NCI-H510A (cell line): Measurements from ENCODE around the gene APC.
"Not testable (repeated sequence)": the region's sequence is repeated elsewhere in the genome, so short reads cannot be mapped to it uniquely, and the experiment has no call there.

Source experiments
- DNase-seq: peaks from one replicate; lab custom pipeline; 2025; lab: John Stamatoyannopoulos, UW

The APC gene

DNA sequence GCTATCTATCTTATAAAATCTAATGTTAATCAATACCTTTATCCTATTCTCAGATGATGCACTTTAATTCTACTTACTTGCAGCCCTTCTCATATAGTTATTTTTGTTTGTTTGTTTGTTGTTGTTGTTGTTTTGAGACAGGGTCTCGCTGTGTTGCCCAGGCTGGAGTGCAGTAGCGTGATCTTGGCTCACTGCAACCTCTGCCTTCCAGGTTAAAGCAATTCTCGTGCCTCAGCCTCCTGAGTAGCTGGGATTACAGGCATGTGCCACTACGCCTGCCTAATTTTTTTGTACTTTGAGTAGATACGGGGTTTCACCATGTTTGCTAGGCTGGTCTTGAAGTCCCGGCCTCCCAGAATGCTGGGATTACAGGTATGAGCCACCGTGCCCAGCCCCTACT is 20.8 kb upstream of the APC start:
- not testable (repeated sequence) for DNase-seq

GRCh38 chr5:112717506-112718082 is 20.1 kb upstream of the APC start:
- no peak for DNase-seq

DNA sequence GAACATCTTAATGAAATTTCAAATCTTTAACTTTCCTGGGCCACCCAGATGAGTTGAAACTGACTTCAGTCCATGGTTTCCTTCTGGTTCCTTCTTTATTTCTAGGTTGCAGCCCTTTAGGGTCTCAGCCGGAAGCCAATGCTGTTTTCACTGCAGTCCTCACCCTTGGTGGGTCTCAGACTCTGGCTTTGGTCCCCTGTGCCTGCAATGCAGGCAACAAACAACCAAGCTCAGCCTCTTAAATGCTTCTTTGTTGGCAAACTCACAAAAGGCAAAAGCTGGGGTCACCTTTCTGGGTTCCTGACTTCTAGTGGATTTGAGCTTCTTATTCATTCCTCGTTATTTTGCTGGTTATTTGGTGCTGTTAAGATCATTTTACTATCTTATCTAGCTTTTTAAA is 19.3 kb upstream of the APC start:
- DNase-seq, result no peak

- DNase-seq, result no peak
Observed at GRCh38 chr5:112720576-112720975, 17.1 kb upstream of the APC start.

DNA sequence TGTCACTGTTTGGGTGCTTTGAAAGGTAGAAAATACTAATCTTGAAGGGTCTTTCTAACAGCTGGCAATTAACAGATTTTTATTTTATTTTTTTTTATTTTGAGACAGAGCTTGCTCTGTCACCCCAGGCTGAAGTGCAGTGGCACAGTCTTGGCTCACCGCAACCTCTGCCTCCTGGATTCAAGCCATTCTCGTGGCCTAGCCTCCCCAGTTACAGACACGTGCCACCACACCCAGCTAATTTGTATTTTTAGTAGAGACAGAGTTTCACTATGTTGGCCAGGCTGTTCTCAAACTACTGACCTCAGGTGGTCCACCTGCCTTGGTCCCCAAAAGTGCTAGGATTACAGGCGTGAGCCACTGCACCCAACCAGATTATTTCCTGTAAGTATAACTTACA is 12.8 kb upstream of the APC start:
- DNase-seq, result no peak

DNA sequence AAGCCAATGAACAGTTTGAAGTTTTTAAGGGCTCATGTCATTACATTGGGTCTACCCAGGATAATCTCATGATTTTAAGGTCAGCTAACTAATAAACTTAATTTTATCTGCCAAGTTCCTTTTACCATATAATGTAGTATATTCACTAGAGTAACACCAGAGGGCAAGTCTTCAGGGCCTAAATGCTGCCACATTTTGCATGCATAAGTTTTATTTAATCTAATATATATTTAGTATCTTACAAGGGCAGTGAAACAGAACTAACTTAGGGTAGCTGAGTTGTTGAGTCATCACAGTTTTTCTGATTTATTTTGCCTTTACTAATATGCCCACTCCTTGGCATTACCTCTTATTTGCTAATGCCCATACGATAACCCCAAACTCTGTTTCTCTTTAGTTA is 8.1 kb upstream of the APC start:
- DNase-seq, result no peak

DNA sequence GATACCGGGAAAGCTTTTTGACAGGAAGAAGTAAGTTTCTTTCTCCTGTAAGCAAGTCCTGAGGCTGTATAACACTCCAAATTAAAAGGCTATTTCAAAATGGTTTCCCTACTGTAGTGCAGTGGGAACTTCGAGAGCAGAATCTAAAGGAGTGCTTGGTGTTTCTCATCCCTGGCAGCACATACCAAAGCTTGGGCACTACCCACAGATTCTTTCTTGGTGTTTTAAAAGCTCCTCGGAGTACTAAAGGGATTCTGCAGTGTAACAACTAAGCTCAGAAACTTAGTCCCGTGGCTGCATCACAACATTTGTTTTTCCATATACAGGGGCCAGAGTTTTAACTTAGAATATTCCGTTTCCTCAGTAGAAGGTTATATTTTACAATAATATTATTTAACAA is 5.6 kb upstream of the APC start:
- DNase-seq, result no peak

- DNase-seq, result no peak
Observed at GRCh38 chr5:112733586-112733985, 4.1 kb upstream of the APC start.

- no peak for DNase-seq
Observed at GRCh38 chr5:112734597-112734996, 3.1 kb upstream of the APC start.

- no peak for DNase-seq
Observed at GRCh38 chr5:112735702-112736101, 2.0 kb upstream of the APC start.

DNA sequence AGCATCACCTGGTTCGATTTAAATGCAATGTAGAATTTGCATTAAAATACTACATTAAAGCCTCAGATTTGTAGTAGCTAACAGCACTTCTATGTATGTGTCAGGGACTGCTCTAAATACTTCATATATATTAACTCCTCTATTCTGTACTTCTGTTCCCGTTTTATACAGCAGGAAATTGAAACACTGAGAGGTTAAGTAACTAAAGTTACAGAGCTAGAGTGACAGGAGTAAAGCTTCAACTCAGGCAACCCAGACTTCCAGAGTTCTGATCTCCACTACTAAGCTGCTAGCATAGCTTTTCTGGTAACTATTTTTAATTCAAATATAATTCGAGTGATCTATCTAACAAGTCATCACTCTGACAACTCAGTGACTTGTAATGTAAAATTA is 619 bp upstream of the APC start:
- no peak for DNase-seq

DNA sequence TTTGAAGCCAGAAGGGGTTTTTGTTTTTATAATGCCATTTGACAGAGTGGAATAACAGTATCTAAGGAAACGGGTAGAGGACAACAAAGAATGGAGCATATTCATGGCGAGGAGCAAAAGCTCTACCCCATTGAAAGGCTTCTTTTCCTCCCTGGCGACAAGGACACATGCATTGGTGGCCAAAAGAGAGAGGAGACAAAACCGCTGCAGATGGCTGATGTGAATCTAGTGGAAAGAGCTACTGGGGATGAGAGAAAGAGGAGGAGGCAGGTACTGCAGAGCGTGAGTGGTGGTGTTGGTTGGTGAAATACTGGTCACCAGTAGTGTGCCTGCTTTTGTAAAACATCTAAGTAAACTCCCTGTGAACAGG is 491 bp downstream of the APC start:
- DNase-seq, result no peak

DNA sequence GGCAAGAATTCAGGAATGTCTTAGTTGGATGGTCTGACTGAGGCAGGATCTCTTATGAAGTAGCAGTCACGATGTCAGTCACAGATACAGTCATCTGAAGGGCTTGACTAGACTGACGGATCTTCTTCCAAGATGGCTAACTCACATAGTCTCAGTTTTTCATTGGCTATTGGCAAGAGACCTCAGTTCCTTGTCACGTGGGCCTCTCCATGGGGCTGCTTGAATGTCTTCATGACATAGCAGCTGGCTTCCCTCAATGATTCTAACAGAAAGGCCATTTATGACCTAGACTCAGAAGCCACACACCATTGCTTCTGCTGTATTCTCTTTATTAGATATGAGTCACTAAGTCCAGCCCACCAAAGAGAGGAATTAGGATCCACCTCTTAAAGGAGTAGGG is 4.7 kb downstream of the APC start:
- no peak for DNase-seq

DNA sequence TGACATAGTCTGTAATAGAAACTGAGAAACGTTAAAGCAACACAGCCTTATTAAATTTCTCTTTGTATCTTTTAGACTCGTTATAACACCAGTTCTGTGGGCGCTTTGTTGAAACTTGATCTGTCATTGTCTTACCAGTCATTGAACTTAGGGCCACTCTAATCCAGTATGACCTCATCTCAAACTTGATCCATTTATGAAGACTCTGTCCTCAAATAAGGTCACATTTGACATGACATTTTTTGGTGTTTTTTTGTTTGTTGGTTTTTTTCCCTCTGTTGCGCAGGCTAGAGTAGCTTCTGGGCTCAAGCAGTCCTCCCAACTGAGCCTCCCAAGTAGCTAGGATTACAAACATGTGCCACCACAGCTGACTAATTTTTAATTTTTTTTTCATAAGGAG is 5.9 kb downstream of the APC start:
- no peak for DNase-seq

DNA sequence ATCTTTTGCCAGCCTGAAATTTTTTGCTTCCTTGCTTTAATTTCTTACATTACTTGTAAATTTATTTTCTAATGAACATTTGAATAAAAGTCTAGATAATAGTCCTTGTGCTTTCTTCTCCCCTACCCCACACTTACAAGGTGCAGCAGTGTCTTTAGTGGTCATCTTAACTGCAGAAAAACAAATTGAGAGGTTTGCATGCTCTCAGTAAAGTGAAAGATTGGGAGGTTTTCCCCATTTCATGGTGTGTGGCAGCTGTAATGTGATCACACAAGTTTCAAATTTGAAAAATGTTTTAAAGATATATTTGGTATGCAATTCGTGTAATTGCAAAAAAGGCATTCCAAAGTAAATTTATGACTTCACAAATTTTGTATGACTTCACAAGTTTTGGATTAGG is 14.7 kb downstream of the APC start:
- DNase-seq, result no peak

GRCh38 chr5:112755703-112756102 is 18.0 kb downstream of the APC start:
- DNase-seq, result no peak

- no peak for DNase-seq
Observed at GRCh38 chr5:112757468-112758208, 20.0 kb downstream of the APC start.

DNA sequence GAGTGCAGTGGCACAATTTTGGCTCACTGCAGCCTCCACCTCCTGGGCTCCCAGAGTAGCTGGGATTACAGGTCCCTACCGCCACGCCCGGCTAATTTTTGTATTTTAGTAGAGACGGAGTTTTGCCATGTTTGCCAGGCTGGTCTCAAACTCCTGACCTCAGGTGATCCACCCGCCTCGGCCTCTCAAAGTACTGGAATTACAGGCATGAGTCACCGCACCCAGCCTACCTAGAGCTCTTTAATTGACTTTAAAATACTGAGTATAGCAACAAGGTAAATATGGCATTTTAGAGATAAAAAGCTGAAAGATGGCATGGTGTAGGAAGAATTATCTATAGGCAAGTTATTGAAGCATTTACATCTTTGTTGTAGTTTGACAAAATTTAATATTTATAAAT is 21.0 kb downstream of the APC start:
- DNase-seq, result no peak

DNA sequence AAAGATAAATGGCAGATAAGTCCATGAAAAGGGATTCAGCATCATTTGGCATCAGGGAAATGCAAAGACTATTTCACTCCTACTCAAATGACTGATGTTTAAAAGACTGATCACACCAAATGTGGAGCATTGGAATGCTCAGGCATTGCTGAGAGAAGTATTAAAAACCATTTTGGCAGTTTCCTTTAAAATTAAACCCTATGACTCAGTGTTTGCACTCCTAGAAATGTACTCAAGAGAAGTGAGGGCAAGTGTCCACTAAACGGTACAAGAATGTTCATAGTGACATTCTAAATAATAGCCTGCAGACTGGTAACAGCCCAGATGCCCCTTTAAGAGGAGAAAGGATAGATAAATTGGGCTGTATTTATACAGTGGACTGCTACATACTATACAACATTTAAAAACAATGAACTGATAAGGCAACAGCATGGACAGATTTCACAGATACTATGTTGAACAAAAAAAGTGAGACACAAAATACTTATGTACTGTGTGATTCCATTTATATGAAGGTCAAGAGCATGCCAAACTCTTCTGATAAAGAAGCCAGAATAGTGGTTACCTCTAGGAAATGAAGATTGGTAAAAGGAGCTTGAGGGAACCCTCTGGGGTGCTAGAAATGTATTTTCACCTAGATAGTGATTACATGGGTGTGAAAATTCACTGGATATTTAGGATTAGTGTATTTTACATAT is 24.6 kb downstream of the APC start:
- DNase-seq, result no peak

DNA sequence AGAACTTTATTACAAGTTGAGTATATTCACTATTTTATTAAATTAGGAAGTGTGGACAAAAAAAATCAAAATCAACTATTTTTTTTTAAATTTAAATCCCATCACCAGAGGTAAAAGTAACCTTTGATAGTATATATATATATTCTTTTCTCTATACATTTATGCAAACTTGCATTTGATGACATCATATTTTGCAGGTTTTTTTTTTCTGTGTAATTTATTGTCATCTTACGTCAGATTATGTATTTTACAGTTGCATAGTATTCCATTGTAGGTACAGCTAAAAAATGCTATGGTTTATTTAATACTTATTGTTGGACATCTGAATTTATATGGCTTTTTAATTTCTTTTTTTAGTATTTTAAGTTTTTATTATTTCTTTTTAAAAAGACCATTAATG is 25.5 kb downstream of the APC start:
- no peak for DNase-seq

- no peak for DNase-seq
Observed at GRCh38 chr5:112772124-112772523, 34.4 kb downstream of the APC start.

DNA sequence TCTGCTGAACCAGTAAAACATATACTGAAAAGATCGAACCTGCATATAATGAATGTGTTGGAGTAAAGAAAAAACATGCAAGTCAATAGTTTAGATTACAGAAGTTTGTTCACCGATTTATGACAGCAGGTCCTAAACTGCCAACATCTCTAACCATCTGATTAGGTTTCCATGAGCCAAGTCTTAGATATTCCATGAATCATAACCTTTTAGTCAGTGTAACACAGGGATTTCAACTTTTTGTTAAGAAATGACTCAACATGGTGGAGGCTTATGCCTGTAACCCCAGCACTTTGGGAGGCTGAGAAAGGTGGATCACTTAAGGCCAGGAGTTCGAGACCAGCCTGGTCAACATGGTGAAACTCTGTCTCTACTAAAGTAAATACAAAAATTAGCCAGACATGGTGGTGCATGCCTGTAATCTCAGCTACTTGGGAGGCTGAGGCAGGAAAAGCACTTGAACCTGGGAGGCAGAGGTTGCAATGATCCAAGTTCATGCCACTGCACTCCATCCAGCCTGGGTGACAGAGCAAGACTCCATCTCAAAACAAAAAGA is 38.7 kb downstream of the APC start:
- no peak for DNase-seq

GRCh38 chr5:112779531-112779930 is 41.8 kb downstream of the APC start:
- no peak for DNase-seq
